HG03280 (cell line): Measurements from ENCODE around the gene C10orf90.
"Not testable (repeated sequence)": the region's sequence is repeated elsewhere in the genome, so short reads cannot be mapped to it uniquely, and the experiment has no call there.

Source experiments
- ATAC-seq: cut with Tn5 transposase; IDR thresholded peaks from one replicate; pipeline ENCODE4 v1.9.1; 2021; ENCODE audit warnings: mild to moderate bottlenecking, moderate library complexity; ENCODE audit not compliant: unreplicated experiment

C10orf90 gene

DNA sequence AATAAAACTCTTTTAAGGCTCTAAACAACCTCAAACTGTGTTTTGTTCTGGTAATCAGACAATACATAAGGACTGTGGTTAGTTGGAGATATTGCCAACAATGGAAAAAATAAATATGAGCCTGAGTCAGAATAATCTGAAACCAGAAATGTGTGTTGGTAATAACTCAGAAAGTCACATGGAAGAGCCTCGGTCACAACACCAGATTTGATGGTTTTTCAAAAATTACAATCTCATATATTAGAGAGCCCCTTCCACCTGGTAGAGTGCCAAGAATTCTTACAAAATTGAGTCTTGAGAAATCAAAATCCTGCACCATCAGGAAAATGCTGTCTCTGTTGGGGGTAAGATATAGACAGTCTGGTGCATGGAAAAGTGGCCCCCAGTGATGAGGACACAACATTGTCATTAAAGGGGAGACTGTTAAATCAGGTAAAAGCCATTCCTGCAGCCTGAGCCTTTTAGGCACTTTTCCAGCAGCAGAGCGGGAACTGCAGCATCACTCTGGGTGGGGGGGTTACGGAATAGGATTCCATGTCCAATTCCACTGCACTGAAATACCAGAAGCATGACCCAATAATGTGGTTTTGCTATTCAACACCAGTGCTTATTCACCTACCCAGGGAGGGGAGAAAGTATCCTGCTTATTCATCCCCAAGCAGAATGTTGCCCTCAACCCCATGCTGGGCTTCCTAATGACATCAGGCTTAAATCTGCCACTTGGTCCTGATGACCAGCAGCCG lies 272.7 kb downstream of the C10orf90 start:
- no peak for ATAC-seq

GRCh38 chr10:126397156-126397555 lies 273.3 kb downstream of the C10orf90 start:
- no peak for ATAC-seq

GRCh38 chr10:126394948-126395347 lies 275.5 kb downstream of the C10orf90 start:
- ATAC-seq, result no peak

- no peak for ATAC-seq
These were observed 277.4 kb downstream of the C10orf90 start for GRCh38 chr10:126393076-126393475.

DNA sequence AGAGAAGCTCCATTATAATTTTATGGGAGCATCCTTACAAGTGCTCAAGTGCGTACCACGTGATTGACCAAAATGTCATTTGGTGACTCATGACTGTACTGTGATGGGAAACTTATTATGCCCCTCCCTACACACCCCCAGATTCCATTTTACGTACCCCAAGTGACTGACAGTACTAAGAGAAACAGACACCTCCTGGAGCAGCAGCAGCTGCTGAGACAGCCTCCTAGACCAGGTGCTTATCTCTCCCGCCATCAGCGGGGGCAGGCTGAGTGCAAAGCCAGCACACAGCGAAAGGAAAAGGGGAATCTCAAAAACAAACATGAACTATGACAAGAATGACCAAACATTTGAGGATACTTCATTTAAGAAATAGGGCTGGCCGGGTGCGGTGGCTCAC lies 278.0 kb downstream of the C10orf90 start:
- no peak for ATAC-seq

DNA sequence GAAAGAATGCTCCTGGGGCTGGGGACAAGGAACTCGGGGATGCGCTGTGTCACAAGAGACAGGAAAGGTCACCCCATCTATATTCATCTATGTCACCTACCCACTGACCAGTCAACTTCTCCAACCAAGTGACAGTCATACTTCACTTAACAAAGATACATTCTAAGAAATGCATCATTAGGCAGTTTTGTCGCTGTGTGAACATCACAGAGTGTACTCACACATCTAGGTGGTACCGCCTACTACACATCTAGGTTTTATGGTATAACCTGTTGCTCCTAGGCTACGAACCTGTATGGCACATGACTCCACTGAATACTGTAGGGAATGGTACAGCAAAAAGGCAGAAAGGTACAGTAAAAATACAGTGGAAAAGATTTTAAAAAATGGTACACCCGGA lies 278.4 kb downstream of the C10orf90 start:
- no peak for ATAC-seq

DNA sequence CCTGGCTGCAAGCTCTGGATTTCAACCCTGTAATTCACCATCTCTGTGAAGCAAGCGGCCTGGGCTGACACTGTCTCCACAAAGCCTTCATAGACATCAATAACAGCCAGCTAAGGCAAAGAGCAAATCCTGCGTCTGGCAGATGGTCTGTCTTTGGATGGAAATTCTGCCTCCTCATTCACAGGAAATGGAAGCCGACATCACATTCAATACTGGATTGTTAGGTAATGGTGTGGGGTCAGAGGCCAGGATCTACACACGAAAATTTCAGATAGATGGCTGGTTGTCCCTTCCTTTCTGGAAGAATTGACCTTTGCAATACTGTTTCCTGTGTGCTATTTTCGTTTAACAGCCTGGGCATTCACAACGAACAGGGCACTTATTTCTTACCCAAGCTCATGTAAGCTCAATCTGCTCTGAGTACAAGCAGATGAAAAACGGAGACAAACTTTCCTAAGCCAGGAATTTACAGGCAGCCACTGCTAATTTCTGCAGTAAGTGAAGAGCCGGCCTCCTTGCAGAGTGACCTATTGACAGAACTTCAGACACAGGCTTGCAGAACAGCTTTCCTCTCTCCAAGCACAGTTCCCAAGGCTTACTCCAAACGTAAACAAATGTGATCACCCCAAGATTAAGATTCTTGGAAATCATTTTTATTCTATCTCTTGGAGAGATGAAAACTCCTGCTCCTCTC lies 279.2 kb downstream of the C10orf90 start:
- ATAC-seq, result no peak

DNA sequence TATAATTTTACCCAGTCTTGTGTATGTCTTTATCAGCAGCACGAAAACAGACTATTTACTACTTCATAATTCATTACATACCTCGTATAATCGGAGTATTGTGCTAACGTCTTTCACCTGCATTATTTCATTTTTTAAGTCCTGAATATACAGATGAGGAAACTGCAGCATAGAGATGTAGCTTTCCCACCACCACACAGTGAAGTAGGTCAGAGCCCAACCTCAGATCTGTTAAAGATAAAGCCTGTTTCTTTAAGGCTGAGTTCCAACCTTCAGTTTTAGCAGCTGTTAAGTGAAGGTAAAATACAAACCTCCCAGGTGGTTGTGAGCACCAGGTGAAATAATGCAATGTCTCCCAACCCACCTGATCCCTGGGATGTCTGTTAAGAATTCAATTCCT lies 280.2 kb downstream of the C10orf90 start:
- no peak for ATAC-seq

DNA sequence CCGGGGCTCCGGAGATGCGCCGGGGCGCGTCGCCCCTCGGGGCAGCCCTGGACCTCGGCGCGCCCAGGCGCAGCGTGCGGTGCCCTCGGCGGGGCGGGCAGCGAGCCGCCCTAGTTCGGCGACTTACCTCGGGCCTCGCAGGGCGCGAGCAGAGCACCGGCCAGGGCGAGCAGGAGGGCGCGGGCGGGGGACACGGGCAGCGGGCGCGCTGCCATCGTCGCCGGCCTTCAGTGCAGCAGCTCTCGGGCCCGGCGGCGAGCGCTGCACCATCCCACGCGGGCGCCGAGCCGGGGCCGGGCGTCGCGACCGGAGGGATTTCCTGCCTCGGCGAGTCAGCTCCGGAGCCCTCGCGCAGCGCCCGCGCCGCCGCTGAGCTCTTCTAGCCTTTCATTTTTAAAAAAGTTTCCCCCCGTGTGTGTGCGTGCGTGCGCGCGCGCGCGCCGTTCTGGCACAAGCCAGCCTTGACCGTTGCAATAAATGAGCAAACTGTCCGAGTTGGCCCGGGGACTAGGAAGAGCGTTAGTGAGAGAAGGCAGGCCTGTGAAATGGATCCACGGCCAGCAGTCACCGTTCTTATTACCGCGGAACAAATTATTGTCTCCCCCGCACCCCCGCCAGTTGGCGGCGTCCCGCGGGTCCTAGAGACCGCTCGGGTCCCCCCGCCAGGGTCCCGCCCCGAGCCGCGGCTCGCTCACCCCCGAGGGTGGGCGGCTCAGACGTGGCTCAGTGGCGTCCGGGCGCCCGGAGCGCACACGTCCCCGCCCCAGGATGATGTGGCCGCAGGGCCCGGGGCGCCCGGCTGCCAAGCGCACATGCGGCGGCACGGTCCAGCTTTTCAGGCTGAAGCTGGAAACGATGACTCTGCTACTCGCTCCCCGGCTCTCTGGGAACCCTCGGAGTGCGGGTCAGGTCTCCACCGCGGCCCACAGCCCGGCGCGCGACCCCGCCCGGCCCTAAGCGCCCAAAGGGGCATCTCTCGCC lies 282.3 kb downstream of the C10orf90 start, which contains the start of gene ADAM12:
Gene ADAM12, minus strand, starts transcription at position 547 of the 981 bp plus-strand sequence. Its CDS starts 332 bp downstream, at position 215.
- no peak for ATAC-seq

DNA sequence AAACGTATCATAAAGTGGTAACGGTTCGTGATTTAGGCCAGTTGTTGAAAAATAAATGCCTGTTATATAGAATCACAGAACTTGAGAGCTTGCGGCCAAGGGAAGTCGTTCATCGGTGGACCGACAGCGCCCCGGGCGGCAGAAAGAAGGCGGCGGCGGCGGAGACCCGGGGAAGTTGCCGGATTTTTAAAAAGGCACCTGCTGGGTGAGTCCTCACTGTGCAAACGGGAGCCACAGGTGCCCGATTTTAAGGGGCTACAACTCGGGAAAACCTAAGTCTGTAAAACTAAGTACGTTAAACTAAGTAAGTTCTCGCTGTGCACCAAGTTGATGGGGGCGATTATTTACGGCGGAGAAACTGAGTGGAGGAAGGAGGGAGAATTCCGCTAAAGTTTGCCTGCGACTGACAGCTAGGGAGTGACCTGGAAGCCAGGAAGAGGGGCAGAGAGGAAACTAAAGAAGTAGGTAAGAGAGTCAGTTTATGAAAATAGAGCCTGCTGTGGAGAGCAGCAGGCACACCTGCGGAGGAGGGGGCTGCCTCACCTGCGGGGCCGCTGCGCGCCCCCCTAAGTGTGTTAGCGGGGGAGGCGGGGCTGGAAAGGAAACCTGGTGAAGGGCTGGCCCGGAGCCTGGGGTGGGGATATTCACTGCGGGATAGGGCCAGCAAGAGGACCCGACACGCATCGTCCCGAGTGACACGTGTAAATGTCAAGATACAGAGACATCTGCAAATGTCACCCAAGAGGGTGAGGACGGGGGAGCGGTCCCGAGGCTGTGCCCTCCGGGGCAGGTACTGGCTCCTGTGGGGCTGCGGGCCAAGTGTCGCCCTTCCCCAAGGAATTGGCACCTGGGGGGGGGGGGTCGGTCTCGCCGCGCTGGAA lies 283.2 kb downstream of the C10orf90 start:
- ATAC-seq, result no peak

DNA sequence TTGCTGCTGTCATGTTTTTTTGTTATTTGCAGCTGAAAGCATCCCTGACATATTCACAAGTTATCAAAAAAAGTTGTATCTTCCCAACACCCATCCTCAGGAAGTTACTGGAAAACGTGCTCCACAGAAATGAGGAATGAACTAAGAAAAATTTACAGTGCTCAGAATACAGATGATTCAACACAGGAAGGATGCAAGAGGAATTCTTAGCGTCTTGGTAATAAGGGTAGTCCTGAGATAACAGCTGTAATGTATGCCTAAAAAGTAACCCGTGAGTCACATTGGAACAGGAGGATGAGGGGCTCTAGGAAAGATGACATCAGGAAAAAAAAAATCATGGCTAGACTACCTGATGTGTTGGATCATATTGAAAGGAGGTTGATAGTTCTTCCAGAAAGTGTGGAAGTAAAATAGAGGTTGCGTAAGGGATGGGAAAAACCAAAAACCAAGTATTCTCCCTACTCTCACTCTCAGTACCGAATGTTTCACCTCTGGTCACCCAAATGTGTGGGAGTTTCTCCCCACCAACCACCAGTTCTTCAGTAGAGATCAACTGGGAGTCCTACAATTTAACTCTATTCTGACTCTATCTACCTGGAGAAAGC lies 286.1 kb downstream of the C10orf90 start:
- no peak for ATAC-seq

DNA sequence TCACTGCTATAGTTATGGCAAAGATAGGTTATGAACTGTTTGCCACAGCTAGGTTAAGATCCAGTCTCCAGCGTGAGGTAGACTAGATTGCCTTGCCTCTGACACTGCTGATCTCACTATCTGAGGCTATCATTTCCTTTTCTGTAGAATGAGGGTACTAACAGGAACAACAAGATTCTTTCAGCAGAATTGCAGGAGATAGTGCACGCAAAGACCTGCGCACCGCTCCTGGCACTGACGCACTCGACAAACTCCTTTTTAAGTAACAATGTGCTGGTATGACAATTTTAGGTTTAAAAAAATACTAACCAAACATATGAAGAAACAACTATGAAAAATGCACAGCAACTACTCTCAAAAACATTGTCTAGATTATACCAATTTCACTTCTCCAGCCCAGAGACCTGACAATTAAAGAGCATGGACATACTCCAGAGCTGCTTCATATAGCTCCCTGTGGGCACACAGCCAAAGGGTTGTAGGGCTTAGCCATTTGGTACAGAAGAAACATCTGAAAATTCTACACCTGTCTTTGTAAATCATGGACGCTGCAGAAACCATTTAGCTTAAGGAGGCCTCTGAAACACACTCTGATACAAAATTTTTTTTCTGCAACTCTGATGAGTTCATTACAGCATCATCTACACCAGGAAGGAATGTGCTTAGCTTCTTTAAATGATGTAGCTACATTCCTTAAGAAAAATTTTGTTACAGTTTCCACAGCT lies 290.0 kb downstream of the C10orf90 start:
- no peak for ATAC-seq

DNA sequence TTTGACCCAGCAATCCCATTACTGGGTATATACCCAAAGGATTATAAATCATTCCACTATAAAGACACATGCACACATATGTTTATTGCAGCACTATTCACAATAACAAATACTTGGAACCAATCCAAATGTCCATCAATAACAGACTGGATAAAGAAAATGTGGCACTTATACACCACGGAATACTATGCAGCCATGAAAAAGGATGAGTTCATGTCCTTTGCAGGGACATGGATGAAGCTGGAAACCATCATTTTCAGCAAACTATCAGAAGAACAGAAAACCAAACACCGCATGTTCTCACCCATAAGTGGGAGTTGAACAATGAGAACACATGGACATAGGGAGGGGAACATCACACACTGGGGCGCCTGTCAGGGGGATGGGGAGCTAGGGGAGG lies 291.3 kb downstream of the C10orf90 start:
- not testable (repeated sequence) for ATAC-seq

DNA sequence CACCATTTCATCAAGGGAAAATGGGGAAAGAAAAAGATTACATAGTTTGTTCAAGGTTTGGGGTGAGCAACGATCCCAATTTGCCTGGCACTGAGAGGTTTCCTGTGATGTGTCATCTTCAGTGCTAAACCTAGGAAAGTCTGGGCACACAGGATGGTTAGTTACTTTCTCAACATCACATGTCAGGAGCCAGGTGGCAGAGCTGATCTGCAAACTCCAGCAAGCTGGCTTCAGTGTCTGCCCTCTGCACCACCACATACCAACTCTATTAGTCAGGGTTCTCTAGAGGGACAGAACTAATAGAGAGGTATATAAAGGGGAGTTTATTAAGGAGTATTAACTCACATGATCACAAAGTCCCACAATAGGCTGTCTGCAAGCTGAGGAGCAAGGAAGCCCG lies 293.5 kb downstream of the C10orf90 start:
- no peak for ATAC-seq

- ATAC-seq, result no peak
These were observed 294.5 kb downstream of the C10orf90 start for GRCh38 chr10:126375926-126376554.

GRCh38 chr10:126375299-126375698 lies 295.2 kb downstream of the C10orf90 start:
- ATAC-seq, result no peak
